Measurements from ENCODE around the gene VTI1A. TPM values are rescaled to one million over a fixed set of nuclear protein-coding genes. Genes with fewer than 3 reads are reported as not detected.

VTI1A gene
- total RNA-seq, 1 experiment from 2014 or later, result 22.0 TPM

GRCh38 chr10:112698133-112698817, 251.3 kb downstream of the VTI1A start:
- no peak overlapping the region for H2BK15ac ChIP-seq (ENCODE audit: low read depth, low read length)
- H3K23ac ChIP-seq (ENCODE audit: insufficient read length, low read depth, low read length), result no peak overlapping the region
- H3K27me3 Mint-ChIP-seq (ENCODE audit: low read depth), result no peaks in the 10 kb centered on the region
- no peaks in the 10 kb centered on the region for H3K79me1 ChIP-seq (ENCODE audit: insufficient read depth, low read depth, low read length, poor library complexity, severe bottlenecking)
- H4K8ac ChIP-seq (replicated peaks; ENCODE audit: insufficient read length, low read depth, low read length), result no peak overlapping the region
- H3K9ac ChIP-seq (ENCODE audit: extremely low read depth, insufficient read length, low read length), result no peak overlapping the region
- no CpG with 5 or more reads among the region's 7 CpGs for WGBS (ENCODE audit: extremely low coverage, insufficient read length, low lambda C conversion rate)
- H4K20me1 ChIP-seq (ENCODE audit: control insufficient read depth, insufficient read depth, insufficient read length), result no peaks in the 10 kb centered on the region
- no peak overlapping the region for H4K91ac ChIP-seq (ENCODE audit: insufficient read length, low read depth, low read length)
- no peak overlapping the region for H4K5ac ChIP-seq (ENCODE audit: insufficient read length, low read depth, low read length)
- H3K23me2 ChIP-seq (ENCODE audit: insufficient read length, low read depth, low read length, poor library complexity, severe bottlenecking), result no peaks in the 10 kb centered on the region
- no peak overlapping the region for H2BK5ac ChIP-seq (ENCODE audit: insufficient read length, low read length)
- no peak overlapping the region for H3K18ac ChIP-seq (ENCODE audit: insufficient read length, low read depth, low read length)
- H3K27ac Mint-ChIP-seq, result peak overlapping the region in 1 of 3 experiments; percentile 46; a peak in 1 of 7 replicates
- H3K9me3 Mint-ChIP-seq, result no peaks in the 10 kb centered on the region
- no peak overlapping the region for H3K27ac ChIP-seq (ENCODE audit: insufficient read length, low read depth, low read length)
- no peaks in the 10 kb centered on the region for H3K9me3 ChIP-seq (ENCODE audit: control insufficient read depth, low read depth, low read length)
- H3K4ac ChIP-seq (ENCODE audit: low read depth, low read length), result no peak overlapping the region
- no peaks in the 10 kb centered on the region for H3K27me3 ChIP-seq (ENCODE audit: insufficient read depth, low read length)
- no peak overlapping the region for H2AFZ ChIP-seq (ENCODE audit: low read length)
- H3K56ac ChIP-seq (ENCODE audit: insufficient read length, low read depth, low read length), result no peak overlapping the region
- H3K36me3 Mint-ChIP-seq (ENCODE audit: insufficient read depth in 1 of 3, low read depth in 3 of 3), result 0 out of 7 replicates have a peak, but pooled peaks cover 0 to 3% (median 0%) of the 10 kb centered on the region in 3 experiments
- peaks cover 0 to 8% of the 10 kb centered on the region in 2 experiments; a peak in 2 of 4 replicates for H3K4me1 Mint-ChIP-seq
- no peak overlapping the region for H3K14ac ChIP-seq (ENCODE audit: insufficient read depth, low read length)
- no peak overlapping the region for H2BK120ac ChIP-seq (ENCODE audit: low read depth, low read length, poor library complexity, severe bottlenecking)
- no peak overlapping the region for H2BK20ac ChIP-seq (ENCODE audit: low read depth, low read length, poor library complexity, severe bottlenecking)
- no peaks in the 10 kb centered on the region for H3K79me2 ChIP-seq (ENCODE audit: insufficient read depth, low read length)
- no peak overlapping the region for H3K4me2 ChIP-seq (ENCODE audit: insufficient read depth, insufficient read length, low read length)
- H2AK5ac ChIP-seq (ENCODE audit: insufficient read length, low read length), result no peak overlapping the region
- no peak overlapping the region for H3T11ph ChIP-seq (ENCODE audit: low read length)
- H3K4me1 ChIP-seq (ENCODE audit: insufficient read depth, low read length), result no peaks in the 10 kb centered on the region
- TF ChIP-seq CTCF (conservative IDR thresholded peaks at IDR 0.05), result no peak
- no peak for DNase-seq
- H3K4me3 Mint-ChIP-seq, result no peak overlapping the region
- H2BK12ac ChIP-seq (ENCODE audit: insufficient read length, low read depth, low read length), result no peak overlapping the region

All from H9 (cell line).